ENCODE data around the gene FOXB1. TPM values are rescaled to one million over a fixed set of nuclear protein-coding genes. Genes with fewer than 3 reads are reported as not detected.
A peak's percentile ranks its signal among the peaks of the same experiment; 100 is the strongest.

The FOXB1 gene
- total RNA-seq, 2 experiments from 2014 or later, result 0.74 to 0.78 TPM

DNA sequence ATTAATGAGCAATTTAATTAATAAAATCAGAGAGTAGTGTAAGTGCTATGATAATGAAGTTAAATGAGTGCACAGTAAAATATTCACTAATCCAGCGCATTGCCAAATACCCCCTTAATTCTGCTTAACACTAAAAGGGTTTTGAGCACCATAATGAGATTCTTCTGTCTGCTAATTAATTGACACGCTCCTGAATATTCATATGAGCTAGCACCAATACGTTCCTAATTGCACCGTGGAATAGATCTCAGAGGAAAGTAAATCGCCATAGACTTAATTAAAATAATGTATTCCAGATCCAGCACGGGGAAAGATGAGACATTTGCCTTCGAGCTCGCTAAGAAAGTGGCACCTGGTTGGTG is 9.6 kb upstream of the FOXB1 start:
- Mint-ChIP-seq H3K27ac (no peak overlapping the region), H3K36me3 (no peaks in the 10 kb centered on the region), H3K27me3 (peaks cover 93% of the 10 kb centered on the region), H3K9me3 (no peaks in the 10 kb centered on the region), H3K4me3 (peak overlapping the region; percentile 93), H3K4me1 (peaks cover 55% of the 10 kb centered on the region)
- DNase-seq (no peak), ATAC-seq (ENCODE audit: low read depth) (no peak)
- POLR2A ChIA-PET, result interaction anchor here (1.4 to 3.4 kb wide), 3 partner anchors 10 to 133 kb away, joined by 3 to 15 read pairs (median 4); partner anchors contain the start of gene FOXB1

DNA sequence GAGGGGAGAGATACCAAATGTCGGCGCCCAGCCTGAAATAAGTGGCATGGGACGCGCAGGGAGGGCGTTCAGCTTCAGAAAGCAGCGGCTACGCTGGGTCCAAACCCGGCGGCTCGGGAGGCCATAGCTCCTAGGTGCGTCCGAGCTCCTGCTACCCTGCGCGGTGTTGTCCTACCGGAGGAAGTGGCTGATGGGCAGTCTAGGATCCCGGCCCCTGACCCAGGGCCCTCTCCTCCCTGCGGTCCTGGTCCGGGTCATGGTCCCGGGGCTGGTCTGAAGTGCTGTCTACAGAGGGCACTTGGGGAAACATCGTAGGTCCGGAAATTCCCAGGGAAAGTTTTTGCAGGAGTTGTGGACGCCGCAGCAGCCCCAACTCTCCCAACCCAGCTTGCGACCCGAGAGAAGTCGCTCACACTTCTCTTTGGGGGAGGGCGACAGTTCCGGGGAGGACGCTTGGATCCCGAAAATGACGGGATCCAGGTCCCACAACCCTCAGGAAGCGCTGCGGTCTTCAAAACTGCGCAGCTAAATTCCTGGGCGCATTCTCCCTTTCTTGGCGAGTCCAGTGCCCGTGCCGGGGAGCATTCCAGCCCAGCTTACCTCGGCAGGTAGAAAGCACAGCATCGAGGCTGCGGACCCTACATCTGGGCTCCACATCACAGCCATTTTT is 9.1 kb upstream of the FOXB1 start:
- DNase-seq, result peak; percentile 50

GRCh38 chr15:59995568-59996297 is 8.4 kb upstream of the FOXB1 start:
- ATAC-seq (ENCODE audit: low read depth) (no peak), DNase-seq (no peak)
- POLR2A ChIA-PET, result interaction anchor here (1.0 to 3.4 kb wide), 3 partner anchors 9 to 132 kb away, joined by 3 to 15 read pairs (median 4); partner anchors contain the start of gene FOXB1
- Mint-ChIP-seq H3K36me3 (no peaks in the 10 kb centered on the region), H3K27ac (no peak overlapping the region), H3K4me3 (peak overlapping the region; percentile 93), H3K9me3 (no peaks in the 10 kb centered on the region), H3K27me3 (peaks cover 97% of the 10 kb centered on the region), H3K4me1 (peaks cover 56% of the 10 kb centered on the region)

More for the DNA sequence above, 9.1 kb upstream of the FOXB1 start:
- peaks cover 52% of the 10 kb centered on the region for H3K4me1 Mint-ChIP-seq
- H3K27ac Mint-ChIP-seq, result no peak overlapping the region
- H3K27me3 Mint-ChIP-seq, result peaks cover 95% of the 10 kb centered on the region
- no peaks in the 10 kb centered on the region for H3K36me3 Mint-ChIP-seq
- no peak for ATAC-seq (ENCODE audit: low read depth)
- H3K4me3 Mint-ChIP-seq, result peak overlapping the region; percentile 93
- POLR2A ChIA-PET, result interaction anchor here (1.0 to 3.4 kb wide), 4 partner anchors 9 to 133 kb away, joined by 3 to 15 read pairs (median 4); partner anchors contain the start of gene FOXB1
- no peaks in the 10 kb centered on the region for H3K9me3 Mint-ChIP-seq

- POLR2A ChIA-PET, result interaction anchor here (1.0 to 3.4 kb wide), 2 partner anchors 8 to 48 kb away, joined by 3 to 15 read pairs; partner anchors contain the start of gene FOXB1
- H3K4me3 Mint-ChIP-seq, result peak overlapping the region; percentile 93
- DNase-seq (peak; percentile 45), ATAC-seq (ENCODE audit: low read depth) (no peak)
- H3K36me3 Mint-ChIP-seq, result peaks cover 4% of the 10 kb centered on the region
- H3K27ac Mint-ChIP-seq, result peak overlapping the region; percentile 32
- H3K27me3 Mint-ChIP-seq, result peaks cover 100% of the 10 kb centered on the region
- peaks cover 3% of the 10 kb centered on the region for H3K9me3 Mint-ChIP-seq
- H3K4me1 Mint-ChIP-seq, result peaks cover 58% of the 10 kb centered on the region
These were observed 7.6 kb upstream of the FOXB1 start for GRCh38 chr15:59996298-59997041.

- H3K27ac Mint-ChIP-seq, result peak overlapping the region; percentile 84
- peaks cover 100% of the 10 kb centered on the region for H3K27me3 Mint-ChIP-seq
- H3K4me1 Mint-ChIP-seq, result peaks cover 63% of the 10 kb centered on the region
- H3K36me3 Mint-ChIP-seq, result peaks cover 6% of the 10 kb centered on the region
- POLR2A ChIA-PET, result interaction anchor here (1.2 kb wide), 2 partner anchors 9 to 130 kb away, joined by 3 to 4 read pairs; no protein-coding TSS in a partner anchor
- DNase-seq (peak; percentile 86), ATAC-seq (ENCODE audit: low read depth) (peak; percentile 89)
- peak overlapping the region; percentile 93 for H3K4me3 Mint-ChIP-seq
- H3K9me3 Mint-ChIP-seq, result peaks cover 5% of the 10 kb centered on the region
These were observed 6.9 kb upstream of the FOXB1 start for GRCh38 chr15:59997070-59997701.

DNA sequence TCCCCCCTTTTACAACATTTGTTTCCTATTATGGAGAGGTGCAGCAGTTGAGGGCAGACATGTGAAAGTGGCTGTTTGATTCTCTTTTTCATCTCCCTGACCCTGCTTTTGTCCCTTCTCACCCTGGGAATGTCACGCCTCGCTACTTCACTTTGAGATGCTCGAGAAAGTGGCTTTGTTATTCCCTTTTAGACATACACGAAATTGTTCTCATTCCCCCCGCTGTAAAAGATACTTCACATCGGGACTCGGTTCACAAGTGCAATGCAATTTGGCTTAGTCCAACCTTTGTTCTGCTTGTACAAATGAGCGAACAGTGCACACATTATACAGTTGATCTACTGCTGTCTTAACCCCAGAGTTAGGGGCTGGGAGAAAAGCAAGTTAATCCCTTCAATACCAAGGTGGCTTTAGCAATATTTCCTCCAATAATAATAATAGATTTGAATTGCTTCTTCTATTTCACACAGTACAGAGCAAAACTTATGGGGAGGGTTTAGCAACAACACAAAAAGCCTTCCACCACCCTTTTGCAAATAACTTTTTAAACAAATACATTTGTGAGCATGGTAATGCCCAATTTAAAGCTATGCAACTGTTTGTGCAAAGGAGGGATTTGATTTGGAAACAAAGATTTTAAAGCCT is 5.7 kb upstream of the FOXB1 start:
- peaks cover 6% of the 10 kb centered on the region for H3K36me3 Mint-ChIP-seq
- H3K9me3 Mint-ChIP-seq, result peaks cover 5% of the 10 kb centered on the region

GRCh38 chr15:59998950-59999611 is 5.0 kb upstream of the FOXB1 start:
- no peak for DNase-seq
- Mint-ChIP-seq H3K36me3 (peaks cover 6% of the 10 kb centered on the region), H3K4me1 (peaks cover 69% of the 10 kb centered on the region), H3K9me3 (peaks cover 5% of the 10 kb centered on the region), H3K27me3 (peaks cover 99% of the 10 kb centered on the region), H3K27ac (peak overlapping the region; percentile 7), H3K4me3 (peak overlapping the region; percentile 8)
- ATAC-seq (ENCODE audit: low read depth), result no peak
- POLR2A ChIA-PET, result no interaction called here

More for the DNA sequence above, 5.7 kb upstream of the FOXB1 start:
- Mint-ChIP-seq H3K4me3 (peak overlapping the region; percentile 93), H3K27ac (no peak overlapping the region), H3K4me1 (peaks cover 71% of the 10 kb centered on the region), H3K27me3 (peaks cover 99% of the 10 kb centered on the region)
- ATAC-seq (ENCODE audit: low read depth), result no peak
- DNase-seq, result no peak
- POLR2A ChIA-PET, result interaction anchor here (1.2 kb wide), 2 partner anchors 8 to 129 kb away, joined by 3 to 4 read pairs; no protein-coding TSS in a partner anchor

DNA sequence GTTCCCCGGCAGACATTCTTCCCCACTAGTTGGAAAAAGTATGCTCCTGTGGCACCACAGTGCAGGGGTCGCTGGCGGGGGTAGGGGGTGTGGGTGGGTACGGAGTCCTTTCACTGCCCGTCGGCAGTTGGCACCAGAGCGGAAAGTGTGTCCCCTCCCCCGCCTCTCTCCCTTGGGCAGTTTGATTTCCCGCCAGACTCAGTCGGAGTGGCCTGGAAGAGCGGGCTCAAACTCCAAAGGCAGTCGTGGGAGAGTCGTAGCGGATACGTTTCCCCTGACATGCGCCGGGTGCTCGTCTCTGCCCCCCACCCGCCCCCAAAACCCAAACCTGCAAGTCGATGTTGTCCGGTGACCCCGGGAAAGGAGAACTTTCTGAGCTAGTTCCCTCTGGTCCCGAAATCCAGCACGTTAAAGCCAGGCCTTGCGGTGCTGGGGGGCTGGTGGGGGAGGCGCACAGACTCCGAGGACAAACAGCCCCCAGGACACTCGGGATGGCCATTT is 4.4 kb upstream of the FOXB1 start:
- Mint-ChIP-seq H3K4me3 (peak overlapping the region; percentile 43), H3K9me3 (peaks cover 5% of the 10 kb centered on the region), H3K27me3 (peaks cover 96% of the 10 kb centered on the region), H3K27ac (peak overlapping the region; percentile 7), H3K4me1 (peaks cover 65% of the 10 kb centered on the region), H3K36me3 (peaks cover 6% of the 10 kb centered on the region)
- POLR2A ChIA-PET, result no interaction called here
- DNase-seq (no peak), ATAC-seq (ENCODE audit: low read depth) (no peak)

DNA sequence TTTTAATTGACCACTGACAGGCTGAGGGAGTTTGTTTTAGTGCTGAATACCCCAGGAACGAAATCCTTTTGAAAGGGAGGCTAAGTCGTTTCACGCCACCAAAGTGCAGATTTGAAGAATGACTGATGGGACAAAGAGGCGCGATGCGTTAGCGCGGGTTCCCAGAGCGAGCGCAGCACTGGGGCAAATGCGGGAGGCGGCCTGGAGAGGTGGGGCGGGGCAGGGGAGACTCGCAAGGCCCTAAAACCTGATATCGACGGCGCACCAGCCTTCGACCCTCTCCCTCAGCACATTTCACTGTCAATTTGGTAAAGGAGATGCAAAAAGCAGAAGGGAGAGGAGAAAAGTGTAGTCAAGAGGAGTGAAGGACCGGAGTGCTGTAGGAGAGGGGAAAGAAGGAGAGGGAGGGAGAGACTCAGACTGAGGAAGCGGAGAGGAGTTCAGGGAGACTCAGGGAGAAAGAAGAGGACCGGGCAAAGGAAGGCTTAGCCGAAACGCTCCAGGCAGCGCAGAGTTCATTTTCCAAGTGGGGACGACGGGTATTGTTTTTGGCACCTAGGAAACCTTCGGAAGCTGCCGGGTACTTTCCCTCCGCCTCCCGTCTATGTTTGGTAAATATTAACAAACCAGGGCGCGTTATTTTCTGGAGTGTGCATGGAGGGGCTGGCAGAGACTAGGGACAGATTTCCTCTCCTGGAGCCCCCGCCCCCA is 3.8 kb upstream of the FOXB1 start:
- ATAC-seq (ENCODE audit: low read depth), result no peak
- Mint-ChIP-seq H3K9me3 (peaks cover 5% of the 10 kb centered on the region), H3K27ac (peak overlapping the region; percentile 20), H3K36me3 (peaks cover 6% of the 10 kb centered on the region), H3K27me3 (peaks cover 93% of the 10 kb centered on the region), H3K4me3 (peak overlapping the region; percentile 43), H3K4me1 (peaks cover 63% of the 10 kb centered on the region)
- no peak for DNase-seq
- POLR2A ChIA-PET, result no interaction called here

- no peak for DNase-seq
- Mint-ChIP-seq H3K36me3 (peaks cover 8% of the 10 kb centered on the region), H3K4me3 (peak overlapping the region; percentile 45), H3K4me1 (peaks cover 62% of the 10 kb centered on the region), H3K27ac (peak overlapping the region; percentile 59), H3K27me3 (peaks cover 88% of the 10 kb centered on the region), H3K9me3 (peaks cover 5% of the 10 kb centered on the region)
- POLR2A ChIA-PET, result no interaction called here
- ATAC-seq (ENCODE audit: low read depth), result no peak
These were observed 3.1 kb upstream of the FOXB1 start for GRCh38 chr15:60000824-60001609.

Measured in activated naive CD8-positive, alpha-beta T cell treated with anti-CD3 and anti-CD28 coated beads, Interleukin-2, amount 10 ng/mL, durations not matched to agents 7 days and 5 days (primary cell).